ENCODE data around the gene CIITA. TPM values are rescaled to one million over a fixed set of nuclear protein-coding genes. Genes with fewer than 3 reads are reported as not detected.

The CIITA gene
- polyA plus RNA-seq, 1 donor (not counting 4 experiments of a cell fraction or from before 2014, with no cell fraction given) = 0.05 TPM

DNA sequence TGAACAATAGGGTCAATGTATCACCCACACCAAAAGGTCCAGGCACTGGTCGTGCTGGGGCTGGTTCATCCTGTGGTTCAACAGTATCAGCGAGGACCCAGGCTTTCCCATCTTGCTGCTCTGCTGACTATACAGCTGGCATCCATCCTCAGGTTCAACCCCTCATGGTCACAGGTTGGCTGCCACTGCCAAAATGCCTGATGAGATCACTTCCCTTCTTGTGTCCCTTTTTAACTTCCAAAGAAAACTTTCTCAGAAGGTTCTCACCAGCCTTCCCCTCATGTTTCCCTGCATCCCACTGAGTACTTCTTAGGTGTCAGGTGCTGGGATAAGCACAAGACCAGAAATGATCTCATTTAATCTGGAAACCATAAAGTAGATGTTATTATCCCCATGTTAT, 93.1 kb downstream of the CIITA start:
- H4K20me1 ChIP-seq (ENCODE audit: control insufficient read depth, extremely low read depth, insufficient read depth, low read length) = no peaks in the 10 kb centered on the region
- no peaks in the 10 kb centered on the region for H3K9me3 ChIP-seq (ENCODE audit: control insufficient read depth, low read depth, low read length)
- no peak overlapping the region for H3K4me3 ChIP-seq (ENCODE audit: control insufficient read depth in 2 of 3, extremely low read depth in 1 of 3, insufficient read depth in 2 of 3, low read depth in 1 of 3, low read length in 3 of 3)
- no peak for DNase-seq (ENCODE audit: low read depth, low spot score)
- no peak overlapping the region for H2AFZ ChIP-seq (ENCODE audit: control insufficient read depth, low read length)
- dilution Hi-C loops (cut with MboI; ENCODE audit: extremely low pct_ligation_motif_present, low sequenced_read_pairs) = no loop called here
- H3K4me2 ChIP-seq (ENCODE audit: control insufficient read depth, extremely low read depth, insufficient read depth, low read depth, low read length) = no peak overlapping the region
- H3K4me1 ChIP-seq (ENCODE audit: control insufficient read depth, extremely low read depth, insufficient read depth, low read length) = peaks cover 7% of the 10 kb centered on the region
- H3K9ac ChIP-seq (ENCODE audit: control insufficient read depth, extremely low read depth, insufficient read depth, low read length) = no peak overlapping the region
- no peak for TF ChIP-seq EZH2 (IDR thresholded peaks at IDR 0.05; ENCODE audit: low read length)
- TF ChIP-seq, protein P1, sequence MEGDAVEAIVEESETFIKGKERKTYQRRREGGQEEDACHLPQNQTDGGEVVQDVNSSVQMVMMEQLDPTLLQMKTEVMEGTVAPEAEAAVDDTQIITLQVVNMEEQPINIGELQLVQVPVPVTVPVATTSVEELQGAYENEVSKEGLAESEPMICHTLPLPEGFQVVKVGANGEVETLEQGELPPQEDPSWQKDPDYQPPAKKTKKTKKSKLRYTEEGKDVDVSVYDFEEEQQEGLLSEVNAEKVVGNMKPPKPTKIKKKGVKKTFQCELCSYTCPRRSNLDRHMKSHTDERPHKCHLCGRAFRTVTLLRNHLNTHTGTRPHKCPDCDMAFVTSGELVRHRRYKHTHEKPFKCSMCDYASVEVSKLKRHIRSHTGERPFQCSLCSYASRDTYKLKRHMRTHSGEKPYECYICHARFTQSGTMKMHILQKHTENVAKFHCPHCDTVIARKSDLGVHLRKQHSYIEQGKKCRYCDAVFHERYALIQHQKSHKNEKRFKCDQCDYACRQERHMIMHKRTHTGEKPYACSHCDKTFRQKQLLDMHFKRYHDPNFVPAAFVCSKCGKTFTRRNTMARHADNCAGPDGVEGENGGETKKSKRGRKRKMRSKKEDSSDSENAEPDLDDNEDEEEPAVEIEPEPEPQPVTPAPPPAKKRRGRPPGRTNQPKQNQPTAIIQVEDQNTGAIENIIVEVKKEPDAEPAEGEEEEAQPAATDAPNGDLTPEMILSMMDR (optimal IDR thresholded peaks at IDR 0.05 in 1 of 3, IDR thresholded peaks at IDR 0.05 in 1 of 3, conservative IDR thresholded peaks at IDR 0.05 in 1 of 3; ENCODE audit: extremely low read depth in 1 of 3, insufficient read depth in 2 of 3, low read length in 3 of 3) = no peak
- H3K27me3 ChIP-seq (ENCODE audit: control insufficient read depth, extremely low read depth, insufficient read depth, low read length) = no peaks in the 10 kb centered on the region
- no peaks in the 10 kb centered on the region for H3K79me2 ChIP-seq (ENCODE audit: control insufficient read depth, insufficient read depth, low read length)
- no peak for FAIRE-seq
- H3K36me3 ChIP-seq (ENCODE audit: control insufficient read depth in 2 of 2, extremely low read depth in 1 of 2, insufficient read depth in 2 of 2, low read length in 2 of 2) = peaks cover 12 to 16% of the 10 kb centered on the region in 2 experiments
- no peak overlapping the region for H3K27ac ChIP-seq (ENCODE audit: control insufficient read depth, insufficient read depth, low read length)
- H3K9me1 ChIP-seq (ENCODE audit: control insufficient read depth, extremely low read depth, insufficient read depth, low read length) = no peaks in the 10 kb centered on the region

DNA sequence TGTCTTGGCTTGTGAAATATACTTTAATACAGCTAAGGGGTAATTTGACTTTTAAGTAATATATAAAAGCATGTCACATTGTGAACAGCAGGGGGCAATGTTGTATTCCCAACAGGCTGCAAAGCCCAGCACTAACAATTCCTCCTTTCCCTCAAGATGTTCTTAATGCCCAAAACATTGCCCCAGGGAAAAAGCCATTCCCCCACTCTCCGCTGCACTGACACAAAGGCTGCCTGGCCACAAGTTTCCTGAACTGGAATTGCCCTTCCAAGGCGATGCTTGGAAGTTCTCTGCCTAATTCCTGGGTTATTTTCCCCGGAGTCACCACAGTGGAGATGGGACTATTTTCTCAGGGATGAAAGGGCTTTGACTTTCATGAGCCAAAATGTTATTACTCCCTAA, 94.6 kb downstream of the CIITA start:
- no peaks in the 10 kb centered on the region for H3K27me3 ChIP-seq (ENCODE audit: control insufficient read depth, extremely low read depth, insufficient read depth, low read length)
- peaks cover 7% of the 10 kb centered on the region for H3K4me1 ChIP-seq (ENCODE audit: control insufficient read depth, extremely low read depth, insufficient read depth, low read length)
- no peaks in the 10 kb centered on the region for H4K20me1 ChIP-seq (ENCODE audit: control insufficient read depth, extremely low read depth, insufficient read depth, low read length)
- peak; percentile 56 for DNase-seq (ENCODE audit: low read depth, low spot score)
- no peak overlapping the region for H3K27ac ChIP-seq (ENCODE audit: control insufficient read depth, insufficient read depth, low read length)
- no peak overlapping the region for H3K4me3 ChIP-seq (ENCODE audit: control insufficient read depth in 2 of 3, extremely low read depth in 1 of 3, insufficient read depth in 2 of 3, low read depth in 1 of 3, low read length in 3 of 3)
- dilution Hi-C loops (cut with MboI; ENCODE audit: extremely low pct_ligation_motif_present, low sequenced_read_pairs) = no loop called here
- H3K4me2 ChIP-seq (ENCODE audit: control insufficient read depth, extremely low read depth, insufficient read depth, low read depth, low read length) = peak overlapping the region; percentile 39
- H3K9me3 ChIP-seq (ENCODE audit: control insufficient read depth, low read depth, low read length) = no peaks in the 10 kb centered on the region
- peaks cover 9 to 16% of the 10 kb centered on the region in 2 experiments for H3K36me3 ChIP-seq (ENCODE audit: control insufficient read depth in 2 of 2, extremely low read depth in 1 of 2, insufficient read depth in 2 of 2, low read length in 2 of 2)
- peak; percentile 20 for FAIRE-seq
- H3K79me2 ChIP-seq (ENCODE audit: control insufficient read depth, insufficient read depth, low read length) = no peaks in the 10 kb centered on the region
- TF ChIP-seq EZH2 (IDR thresholded peaks at IDR 0.05; ENCODE audit: low read length) = no peak
- TF ChIP-seq, protein P1 (optimal IDR thresholded peaks at IDR 0.05 in 1 of 3, IDR thresholded peaks at IDR 0.05 in 1 of 3, conservative IDR thresholded peaks at IDR 0.05 in 1 of 3; ENCODE audit: extremely low read depth in 1 of 3, insufficient read depth in 2 of 3, low read length in 3 of 3) = peak; percentile 48 to 71 (median 70)
- no peak overlapping the region for H2AFZ ChIP-seq (ENCODE audit: control insufficient read depth, low read length)
- no peak overlapping the region for H3K9ac ChIP-seq (ENCODE audit: control insufficient read depth, extremely low read depth, insufficient read depth, low read length)
- H3K9me1 ChIP-seq (ENCODE audit: control insufficient read depth, extremely low read depth, insufficient read depth, low read length) = no peaks in the 10 kb centered on the region

Data from keratinocyte (primary cell).